K562 (cell line): ENCODE results near the gene RCBTB1. TPM values are rescaled to one million over a fixed set of nuclear protein-coding genes. Genes with fewer than 3 reads are reported as not detected.

Experiments
- ELF1 ChIP-seq: fragments of 200-800 bp; sonication (Bioruptor generic); IDR thresholded peaks from 2 replicates; pipeline ENCODE4 v1.6.1; 2016; ENCODE audit warnings: missing genetic modification characterization, missing compliant biosample characterization
- HMGN3 ChIP-seq: IDR thresholded peaks from 2 replicates; pipeline ENCODE4 v1.6.1; 2011; ENCODE audit warnings: borderline replicate concordance, low read depth, mild to moderate bottlenecking, mixed read lengths, low read length; ENCODE audit not compliant: insufficient read length; ENCODE audit errors: extremely low read depth
- IRF9 ChIP-seq: fragments of 450-650 bp; IDR thresholded peaks from 2 replicates; pipeline ENCODE4 v1.6.1; 2016; ENCODE audit warnings: missing biosample characterization, missing genetic modification characterization
- MLLT1 ChIP-seq, 2 experiments: fragments of 450-650 bp; IDR thresholded peaks; 2 replicates each; pipeline ENCODE4 v1.6.1; 2016
- PML ChIP-seq: IDR thresholded peaks from 2 replicates; pipeline ENCODE4 v1.6.1; 2012; ENCODE audit warnings: low read length, inconsistent platforms
- POLR2AphosphoS5 ChIP-seq: IDR thresholded peaks from 2 replicates; pipeline ENCODE4 v1.6.1; 2011; ENCODE audit warnings: mild to moderate bottlenecking, low read depth, low read length, moderate library complexity; ENCODE audit not compliant: control insufficient read depth, insufficient read depth
- POLR2G ChIP-seq: fragments of 200-400 bp; formaldehyde crosslinking; IDR thresholded peaks from 2 replicates; pipeline ENCODE4 v1.6.1; 2017; ENCODE audit warnings: low read depth, mild to moderate bottlenecking, antibody characterized with exemption, low read length, moderate library complexity
- PTRF ChIP-seq: fragments of 450-650 bp; IDR thresholded peaks from 2 replicates; pipeline ENCODE4 v1.6.1; 2016; ENCODE audit warnings: mild to moderate bottlenecking, missing genetic modification characterization, missing compliant biosample characterization
- SAFB2 ChIP-seq: fragments of 200-400 bp; formaldehyde crosslinking; IDR thresholded peaks from 2 replicates; pipeline ENCODE4 v1.6.1; 2018; ENCODE audit warnings: borderline replicate concordance, low read length, low read depth, moderate library complexity; ENCODE audit not compliant: severe bottlenecking
- THRA ChIP-seq: fragments of 450-650 bp; IDR thresholded peaks from 2 replicates; pipeline ENCODE4 v1.6.1; 2017; ENCODE audit warnings: mild to moderate bottlenecking, moderate library complexity
- UBTF ChIP-seq, 2 experiments: IDR thresholded peaks; 2 replicates each; pipeline ENCODE4 v1.6.1; 2012; ENCODE audit warnings: improper control_type of control experiment in 2 of 2, low read depth in 2 of 2, low read length in 2 of 2, borderline replicate concordance in 1 of 2
- XRCC4 ChIP-seq: IDR thresholded peaks from one replicate; pipeline ENCODE4 v1.6.1; 2011; ENCODE audit not compliant: insufficient read depth, insufficient read length; ENCODE audit errors: extremely low read depth
- ZNF639 ChIP-seq, 2 experiments: fragments of 200-800 bp in 1 of 2; sonication (Bioruptor generic) in 1 of 2; sonication (generic) in 1 of 2; formaldehyde crosslinking in 1 of 2; IDR thresholded peaks in 1 of 2; conservative IDR thresholded peaks in 1 of 2; 2 replicates each; pipeline versions ENCODE4 v1.5.0 to v1.6.1; 2016 to 2020; ENCODE audit warnings: missing compliant biosample characterization in 1 of 2, missing genetic modification characterization in 1 of 2, missing genetic modification reagents in 1 of 2
- ZNF740 ChIP-seq, 3 experiments: fragments of 200-800 bp in 1 of 3; sonication (Bioruptor generic) in 1 of 3; sonication (generic) in 1 of 3; formaldehyde crosslinking in 1 of 3; IDR thresholded peaks; 2 replicates each; pipeline versions ENCODE4 v1.6.1 to v1.8.0; 2016 to 2022; ENCODE audit warnings: mild to moderate bottlenecking in 2 of 3, missing compliant biosample characterization in 2 of 3, missing genetic modification characterization in 2 of 3, missing genetic modification reagents in 1 of 3
- polyA plus RNA-seq, 8 experiments: library from polyadenylated mRNA; depleted of rRNA in 4 of 8; stranded (reverse) in 5 of 8; unstranded in 3 of 8; fragments of >200 nt; fragmentation: Nextera tagmentation in 2 of 8; fragmentation: Illumina TruSeq in 1 of 8; extraction: Ambion mirVana in 2 of 8; extraction: Trizol in 1 of 8; gene quantifications; 2 replicates each; pipeline versions ENCODE4 v1.2.1 to v1.2.3, GENCODE V29; 2011 to 2014; ENCODE audit warnings: inconsistent platforms in 1 of 8, missing spikeins in 1 of 8
- total RNA-seq, 7 experiments: library from RNA; depleted of rRNA in 6 of 7; stranded (reverse); fragments of >200 nt in 6 of 7; fragmentation: Illumina TruSeq in 2 of 7; extraction: Trizol in 2 of 7; gene quantifications; 2 replicates each; pipeline versions ENCODE4 v1.2.1 to v1.2.3, GENCODE V29; 2011 to 2021; ENCODE audit warnings: low replicate concordance in 1 of 7

RCBTB1 gene
- total and polyA plus RNA-seq, 9 of the 15 experiments (the other 6 are each of a cell fraction or from before 2014, with no cell fraction given), result 4.0 to 11.3 (median 8.4) TPM

GRCh38 chr13:49495783-49496762 is 89.3 kb downstream of the RCBTB1 start, which contains the start of gene PHF11 (continued):
- peak in 1 of 2 experiments; percentile 57; a peak in 2 of 4 replicates for TF ChIP-seq MLLT1 (IDR thresholded peaks at IDR 0.05)
- peak; percentile 89 for TF ChIP-seq ELF1 (tag)
- 0 out of 2 replicates have a peak, but pooled peaks have one; percentile 24 for TF ChIP-seq ZNF740 (CRISPR knock-in tag; IDR thresholded peaks at IDR 0.05)
- no peak for TF ChIP-seq ZNF740 (tag; IDR thresholded peaks at IDR 0.05)
- TF ChIP-seq POLR2G, result peak; percentile 81
- TF ChIP-seq UBTF (IDR thresholded peaks at IDR 0.05; ENCODE audit: borderline replicate concordance in 1 of 2, low read depth in 2 of 2, low read length in 2 of 2), result peak in 1 of 2 experiments; percentile 84; a peak in 1 of 4 replicates
- peak; percentile 48; the same call in 1 of the 2 replicates for TF ChIP-seq IRF9
- TF ChIP-seq XRCC4, result no peak
- TF ChIP-seq PML, result no peak
- 0 out of 2 replicates have a peak, but pooled peaks have one; percentile 32 for TF ChIP-seq POLR2AphosphoS5
- TF ChIP-seq THRA, result no peak
- no peak for TF ChIP-seq SAFB2
- TF ChIP-seq HMGN3, result peak; percentile 10
- TF ChIP-seq ZNF639 (CRISPR knock-in tag; conservative IDR thresholded peaks at IDR 0.05 in 1 of 2, IDR thresholded peaks at IDR 0.05 in 1 of 2), result peak in 1 of 2 experiments; percentile 80; a peak in 2 of 4 replicates
- no peak for TF ChIP-seq PTRF (tag)
